ENCODE results near the gene HAGHL.

Gene HAGHL

DNA sequence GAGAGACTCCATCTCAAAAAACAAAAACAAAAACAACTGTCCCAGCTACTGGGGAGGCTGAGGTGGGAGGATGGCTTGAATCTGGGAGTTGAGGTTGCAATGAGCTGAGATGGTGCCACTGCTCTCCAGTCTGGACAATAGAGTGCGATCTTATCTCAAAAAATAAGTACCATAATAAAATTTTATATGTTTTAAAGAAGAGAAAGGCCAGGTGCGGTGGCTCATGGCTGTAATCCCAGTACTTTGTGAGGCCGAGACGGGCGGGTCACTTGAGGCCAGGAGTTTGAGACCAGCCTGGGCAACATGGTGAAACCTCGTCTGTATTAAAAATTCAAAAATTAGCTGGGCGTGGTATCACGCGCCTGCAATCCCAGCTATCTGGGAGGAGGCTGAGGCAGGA is 49.9 kb downstream of the HAGHL start:
- no peak for DNase-seq

DNA sequence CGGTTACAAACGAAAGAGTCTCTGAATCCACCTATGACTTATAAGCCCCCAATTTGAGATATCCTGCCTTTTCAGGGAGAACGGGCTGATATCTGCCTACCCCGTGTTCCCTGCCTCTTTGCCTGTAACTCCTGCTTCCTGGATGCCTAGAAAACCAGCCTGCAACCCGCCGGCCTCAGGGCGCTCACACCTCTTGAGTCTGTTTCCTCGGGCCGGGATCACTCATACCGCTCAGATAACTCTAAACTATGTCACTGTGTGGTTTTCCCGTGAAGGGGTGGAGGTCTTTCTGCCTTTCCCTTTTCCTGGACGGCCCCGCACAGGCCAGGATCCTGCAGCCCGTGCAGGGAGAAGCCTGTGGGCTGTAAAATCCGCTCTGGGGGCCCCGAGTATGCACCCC is 50.9 kb downstream of the HAGHL start:
- no peak for DNase-seq

DNA sequence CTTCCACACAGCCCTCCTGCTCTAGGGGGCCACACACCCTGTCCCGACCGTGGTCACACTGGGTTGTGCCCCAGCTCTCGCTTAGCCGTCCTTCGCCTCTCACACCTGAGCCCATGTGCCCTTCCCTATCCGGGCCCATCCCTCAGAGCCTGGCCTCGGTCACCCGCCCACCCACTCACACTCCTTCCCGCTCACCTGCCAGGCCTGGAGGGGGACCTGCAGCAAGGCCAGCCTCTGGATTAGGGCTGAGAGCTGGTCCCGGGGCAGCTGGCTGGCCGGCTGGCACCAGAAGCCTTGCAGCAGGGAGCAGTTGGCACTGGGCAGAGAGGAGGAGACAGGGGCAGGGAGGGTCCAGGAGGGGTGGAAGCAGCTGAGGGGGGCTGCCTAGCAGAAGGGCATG is 51.5 kb downstream of the HAGHL start:
- no peak for DNase-seq

DNA sequence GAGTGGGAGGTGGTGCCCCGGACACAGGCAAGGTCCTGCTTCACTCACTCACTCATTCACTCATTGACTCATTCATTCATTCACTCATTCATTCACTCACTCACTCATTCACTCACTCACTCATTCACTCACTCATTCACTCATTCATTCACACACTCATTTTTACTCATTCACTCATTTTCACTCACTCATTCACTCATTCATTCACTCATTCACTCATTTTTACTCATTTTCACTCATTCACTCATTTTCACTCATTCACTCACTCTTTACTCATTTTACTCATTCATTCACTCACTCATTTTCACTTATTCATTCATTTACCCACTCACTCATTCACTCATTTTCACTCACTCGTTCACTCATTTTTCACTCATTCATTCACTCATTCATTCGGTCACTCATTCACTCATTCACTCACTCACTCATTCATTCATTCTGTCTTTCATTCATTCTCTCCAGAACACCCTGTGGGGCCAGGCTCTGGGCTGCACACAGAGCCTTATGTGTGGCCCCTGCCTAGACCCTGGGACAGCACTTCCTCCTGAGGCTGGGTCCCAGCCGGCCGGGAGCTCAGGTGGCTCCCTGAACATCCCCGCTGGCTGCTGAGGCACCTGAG is 52.1 kb downstream of the HAGHL start:
- DNase-seq, result no peak

All from CD4-positive, alpha-beta T cell treated with Interleukin-21 for 1 hour (primary cell).